Loucy (cell line): ENCODE measurements around the gene GNPTG.

Experiments
- H2AFZ ChIP-seq: fragments of 200-600 bp; sonication (generic); 2 replicates; pipeline ENCODE4 v1.6.0; 2016; ENCODE audit warnings: antibody characterized with exemption, mild to moderate bottlenecking, low read length, moderate library complexity
- H3F3A ChIP-seq: fragments of 200-600 bp; 2 replicates; pipeline ENCODE4 v1.6.0; 2016; ENCODE audit warnings: antibody characterized with exemption, low read depth, mild to moderate bottlenecking
- H3K27me3 ChIP-seq: fragments of 200-600 bp; sonication (generic); 2 replicates; pipeline ENCODE4 v1.6.1; 2014; ENCODE audit warnings: low read length, mild to moderate bottlenecking; ENCODE audit not compliant: insufficient read depth, poor library complexity, severe bottlenecking
- H3K36me3 ChIP-seq: fragments of 200-600 bp; sonication (generic); 2 replicates; pipeline ENCODE4 v1.6.1; 2016; ENCODE audit warnings: low read length; ENCODE audit not compliant: insufficient read depth
- H3K4me1 ChIP-seq: fragments of 200-600 bp; sonication (generic); 2 replicates; pipeline ENCODE4 v1.5.1; 2014; ENCODE audit warnings: low read length, mild to moderate bottlenecking; ENCODE audit not compliant: insufficient read depth, poor library complexity, severe bottlenecking
- H3K4me2 ChIP-seq: fragments of 200-600 bp; sonication (generic); 2 replicates; pipeline ENCODE4 v1.6.0; 2014; ENCODE audit warnings: antibody characterized with exemption, low read length, low read depth, mild to moderate bottlenecking; ENCODE audit not compliant: poor library complexity, severe bottlenecking
- H3K4me3 ChIP-seq: fragments of 200-600 bp; sonication (generic); 2 replicates; pipeline ENCODE4 v1.5.1; 2014; ENCODE audit warnings: low read length, mild to moderate bottlenecking, mixed read lengths; ENCODE audit not compliant: poor library complexity, severe bottlenecking
- H3K79me2 ChIP-seq: fragments of 200-600 bp; sonication (generic); 2 replicates; pipeline ENCODE4 v1.6.1; 2014; ENCODE audit warnings: low read length; ENCODE audit not compliant: insufficient read depth
- H3K9ac ChIP-seq: fragments of 200-600 bp; sonication (generic); 2 replicates; pipeline ENCODE4 v1.6.0; 2014; ENCODE audit warnings: mild to moderate bottlenecking, low read depth, low read length, moderate library complexity; ENCODE audit not compliant: poor library complexity, severe bottlenecking
- H3K9me2 ChIP-seq: fragments of 200-600 bp; sonication (generic); replicated peaks from 2 replicates; pipeline ENCODE4 v1.6.1; 2016; ENCODE audit warnings: low read depth, low read length, mixed read lengths
- H3K9me3 ChIP-seq: fragments of 200-600 bp; sonication (generic); 2 replicates; pipeline ENCODE4 v1.6.1; 2014; ENCODE audit warnings: mild to moderate bottlenecking, antibody characterized with exemption, low read length, low read depth; ENCODE audit not compliant: insufficient read depth
- H4K20me1 ChIP-seq: fragments of 200-600 bp; sonication (generic); 2 replicates; pipeline ENCODE4 v1.6.0; 2014; ENCODE audit warnings: antibody characterized with exemption, low read length, mild to moderate bottlenecking; ENCODE audit not compliant: insufficient read depth, poor library complexity, severe bottlenecking
- EZH2phosphoT487 ChIP-seq: fragments of 200-600 bp; IDR thresholded peaks from 2 replicates; pipeline ENCODE4 v1.6.1; 2018; ENCODE audit warnings: antibody characterized with exemption, mild to moderate bottlenecking, moderate library complexity, borderline replicate concordance
- TF ChIP-seq, protein P1 (sequence below): fragments of 200-600 bp; sonication (generic); conservative IDR thresholded peaks from 2 replicates; pipeline ENCODE4 v1.5.1; 2014; ENCODE audit warnings: mild to moderate bottlenecking, antibody characterized with exemption, low read length

Gene GNPTG

DNA sequence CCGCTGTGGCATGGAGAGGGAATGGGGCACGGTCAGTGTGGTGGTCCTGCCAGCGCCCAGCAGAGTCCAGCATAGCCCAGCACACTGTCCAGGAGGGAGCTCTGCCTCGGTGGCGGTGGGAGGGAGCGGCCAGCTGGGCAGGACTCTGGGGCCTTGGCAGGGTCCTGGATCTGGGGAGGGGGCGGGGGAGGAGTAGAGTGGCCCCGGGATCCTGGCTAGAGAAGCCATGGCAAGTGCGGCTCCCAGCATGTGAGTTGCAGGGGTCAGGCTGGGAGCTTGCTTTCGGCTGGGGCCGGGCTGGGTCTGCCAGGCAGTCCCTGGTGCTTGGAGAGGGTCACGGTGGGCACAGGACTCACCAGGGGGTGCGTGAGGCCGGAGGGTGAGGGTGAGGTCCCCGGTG, 3.9 kb downstream of the GNPTG start:
- peaks cover 8% of the 10 kb centered on the region; the same call in 1 of the 2 replicates for H3K79me2 ChIP-seq
- H3K27me3 ChIP-seq = no peaks in the 10 kb centered on the region
- H3K36me3 ChIP-seq = no peaks in the 10 kb centered on the region
- no peaks in the 10 kb centered on the region for H3K4me1 ChIP-seq
- no peaks in the 10 kb centered on the region for H3K9me3 ChIP-seq
- H3K9ac ChIP-seq = no peak overlapping the region
- no peak overlapping the region for H3K4me3 ChIP-seq
- no peaks in the 10 kb centered on the region for H3K9me2 ChIP-seq
- no peaks in the 10 kb centered on the region for H4K20me1 ChIP-seq
- H3F3A ChIP-seq = no peaks in the 10 kb centered on the region
- no peak overlapping the region for H3K4me2 ChIP-seq
- H2AFZ ChIP-seq = no peak overlapping the region
- TF ChIP-seq, protein P1, sequence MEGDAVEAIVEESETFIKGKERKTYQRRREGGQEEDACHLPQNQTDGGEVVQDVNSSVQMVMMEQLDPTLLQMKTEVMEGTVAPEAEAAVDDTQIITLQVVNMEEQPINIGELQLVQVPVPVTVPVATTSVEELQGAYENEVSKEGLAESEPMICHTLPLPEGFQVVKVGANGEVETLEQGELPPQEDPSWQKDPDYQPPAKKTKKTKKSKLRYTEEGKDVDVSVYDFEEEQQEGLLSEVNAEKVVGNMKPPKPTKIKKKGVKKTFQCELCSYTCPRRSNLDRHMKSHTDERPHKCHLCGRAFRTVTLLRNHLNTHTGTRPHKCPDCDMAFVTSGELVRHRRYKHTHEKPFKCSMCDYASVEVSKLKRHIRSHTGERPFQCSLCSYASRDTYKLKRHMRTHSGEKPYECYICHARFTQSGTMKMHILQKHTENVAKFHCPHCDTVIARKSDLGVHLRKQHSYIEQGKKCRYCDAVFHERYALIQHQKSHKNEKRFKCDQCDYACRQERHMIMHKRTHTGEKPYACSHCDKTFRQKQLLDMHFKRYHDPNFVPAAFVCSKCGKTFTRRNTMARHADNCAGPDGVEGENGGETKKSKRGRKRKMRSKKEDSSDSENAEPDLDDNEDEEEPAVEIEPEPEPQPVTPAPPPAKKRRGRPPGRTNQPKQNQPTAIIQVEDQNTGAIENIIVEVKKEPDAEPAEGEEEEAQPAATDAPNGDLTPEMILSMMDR = no peak
- TF ChIP-seq EZH2phosphoT487 = no peak

DNA sequence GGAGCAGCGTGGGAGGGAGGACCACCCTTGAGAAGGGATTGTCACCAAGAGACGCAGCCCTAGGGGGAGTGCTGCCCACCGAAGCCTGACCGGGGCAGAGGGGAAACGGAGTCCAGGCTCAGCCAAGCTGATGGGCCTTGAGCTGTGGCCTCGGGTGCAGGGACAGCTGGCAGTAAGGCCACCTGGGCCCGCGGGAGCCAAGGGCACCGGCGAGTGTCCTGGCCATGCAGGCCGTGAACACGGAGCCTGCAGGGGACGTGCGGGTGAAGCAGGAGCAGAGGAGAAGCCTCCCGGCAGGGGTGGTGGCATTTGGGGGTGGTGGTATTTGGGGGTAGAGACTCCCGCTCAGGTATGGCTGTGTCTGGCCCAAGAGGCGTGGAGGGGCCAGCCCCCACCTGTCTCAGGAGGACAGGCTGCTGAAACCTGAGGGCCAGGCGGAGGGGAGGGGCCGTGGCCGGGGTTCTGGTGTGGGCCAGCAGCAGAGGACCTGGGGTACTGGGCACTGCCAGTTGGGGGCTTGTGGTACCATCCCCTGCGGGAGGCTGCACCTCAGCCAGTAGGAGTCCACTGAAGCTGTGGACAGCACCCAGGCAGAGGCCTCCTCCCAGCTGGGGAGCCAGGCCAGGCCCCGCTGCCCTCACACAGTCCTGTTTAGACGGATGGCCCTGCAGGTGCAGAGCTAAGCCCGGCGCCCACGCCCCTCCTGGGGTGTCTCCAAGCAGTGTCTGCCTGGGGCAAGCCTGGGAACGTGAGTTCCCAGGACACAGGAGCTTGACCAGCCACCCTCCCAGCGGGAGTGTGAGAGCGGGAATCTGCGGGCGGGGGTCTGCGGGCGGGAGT, 4.5 kb downstream of the GNPTG start:
- Histone ChIP-seq H4K20me1 (no peaks in the 10 kb centered on the region), H3K9ac (no peak overlapping the region), H3K27me3 (no peaks in the 10 kb centered on the region), H3K4me2 (no peak overlapping the region), H3K4me3 (no peak overlapping the region), H2AFZ (no peak overlapping the region), H3F3A (no peaks in the 10 kb centered on the region), H3K9me2 (no peaks in the 10 kb centered on the region), H3K36me3 (no peaks in the 10 kb centered on the region), H3K79me2 (peaks cover 2% of the 10 kb centered on the region; the same call in 1 of the 2 replicates), H3K4me1 (no peaks in the 10 kb centered on the region), H3K9me3 (no peaks in the 10 kb centered on the region)
- TF ChIP-seq, protein P1 = no peak
- TF ChIP-seq EZH2phosphoT487 = no peak

DNA sequence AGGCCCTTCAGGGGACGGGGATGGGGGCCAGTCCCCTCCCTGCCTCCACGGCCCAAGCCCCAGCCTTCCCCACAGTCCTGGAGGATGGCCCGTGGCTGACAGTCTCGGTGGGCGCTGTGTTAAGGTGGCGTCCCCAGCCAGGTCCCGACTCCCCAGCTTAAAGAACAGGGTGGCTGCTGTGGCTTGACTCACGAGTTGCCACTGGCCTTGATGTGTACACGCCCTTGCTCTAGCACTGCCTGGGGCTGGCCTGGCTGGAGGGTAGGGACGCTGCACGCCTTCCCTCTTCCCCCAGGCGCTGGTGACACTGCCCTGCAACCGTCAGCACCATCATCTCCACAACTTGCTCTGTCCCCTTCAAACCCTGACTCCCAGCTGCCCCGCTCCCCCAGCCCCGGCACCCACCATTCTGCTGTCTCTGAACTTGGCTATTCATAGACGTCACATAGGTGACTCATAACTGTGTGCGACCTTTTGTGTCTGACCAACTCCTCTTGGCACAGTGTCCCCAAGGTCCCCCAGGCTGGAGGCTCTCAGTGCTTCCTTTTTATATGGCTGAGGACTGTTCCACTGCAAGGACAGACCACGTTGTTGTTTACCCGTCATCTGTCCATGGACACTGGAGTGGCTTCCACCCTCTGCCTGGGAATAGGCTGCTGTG, 6.3 kb downstream of the GNPTG start:
- no peak overlapping the region for H3K4me2 ChIP-seq

More for the DNA sequence above, 6.3 kb downstream of the GNPTG start:
- H3K9ac ChIP-seq = no peak overlapping the region
- no peaks in the 10 kb centered on the region for H3K36me3 ChIP-seq
- no peaks in the 10 kb centered on the region for H3K9me3 ChIP-seq
- H3F3A ChIP-seq = no peaks in the 10 kb centered on the region
- H3K9me2 ChIP-seq = no peaks in the 10 kb centered on the region
- no peaks in the 10 kb centered on the region for H4K20me1 ChIP-seq
- no peak overlapping the region for H3K4me3 ChIP-seq
- no peaks in the 10 kb centered on the region for H3K27me3 ChIP-seq
- no peaks in the 10 kb centered on the region for H3K4me1 ChIP-seq
- no peak overlapping the region for H2AFZ ChIP-seq
- TF ChIP-seq, protein P1 = no peak
- no peak for TF ChIP-seq EZH2phosphoT487
- H3K79me2 ChIP-seq = no peaks in the 10 kb centered on the region
